Measurements from ENCODE around the gene GOLGA8H. TPM values are rescaled to one million over a fixed set of nuclear protein-coding genes. Genes with fewer than 3 reads are reported as not detected.
"Not testable (repeated sequence)": the region's sequence is repeated elsewhere in the genome, so short reads cannot be mapped to it uniquely, and the experiment has no call there.

The GOLGA8H gene
- total RNA-seq, 1 donor from 2014 or later: 0.89 TPM

DNA sequence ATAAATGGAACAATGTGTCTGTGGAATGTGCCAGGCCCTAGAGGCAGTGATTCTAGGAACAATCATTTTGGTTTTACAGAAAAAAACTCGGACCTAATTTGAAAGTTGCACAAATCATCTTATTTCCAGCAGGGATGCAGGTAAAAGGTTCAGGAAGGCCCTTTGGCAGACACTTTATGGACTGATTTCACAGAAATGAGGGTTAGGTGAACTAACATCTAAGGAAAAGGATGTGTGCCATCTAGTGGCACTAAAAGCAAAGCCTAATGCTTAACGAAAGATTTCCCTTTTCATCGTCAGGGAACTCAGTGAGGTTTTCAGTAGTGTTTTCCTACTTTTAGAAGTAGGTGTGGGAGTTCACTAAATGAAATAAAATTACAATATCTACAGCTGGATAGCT is 17.5 kb downstream of the GOLGA8H start:
- H3K27ac Mint-ChIP-seq (ENCODE audit: unreplicated experiment); DNase-seq (ENCODE audit: extremely low spot score, unreplicated experiment); H3K9me3 Mint-ChIP-seq (ENCODE audit: unreplicated experiment); H3K4me1 Mint-ChIP-seq (ENCODE audit: unreplicated experiment); H3K36me3 Mint-ChIP-seq (ENCODE audit: unreplicated experiment); H3K4me3 Mint-ChIP-seq (ENCODE audit: unreplicated experiment); H3K27me3 Mint-ChIP-seq (ENCODE audit: unreplicated experiment): not testable (repeated sequence)
- TF ChIP-seq CTCF (IDR thresholded peaks at IDR 0.05): peak; percentile 51

DNA sequence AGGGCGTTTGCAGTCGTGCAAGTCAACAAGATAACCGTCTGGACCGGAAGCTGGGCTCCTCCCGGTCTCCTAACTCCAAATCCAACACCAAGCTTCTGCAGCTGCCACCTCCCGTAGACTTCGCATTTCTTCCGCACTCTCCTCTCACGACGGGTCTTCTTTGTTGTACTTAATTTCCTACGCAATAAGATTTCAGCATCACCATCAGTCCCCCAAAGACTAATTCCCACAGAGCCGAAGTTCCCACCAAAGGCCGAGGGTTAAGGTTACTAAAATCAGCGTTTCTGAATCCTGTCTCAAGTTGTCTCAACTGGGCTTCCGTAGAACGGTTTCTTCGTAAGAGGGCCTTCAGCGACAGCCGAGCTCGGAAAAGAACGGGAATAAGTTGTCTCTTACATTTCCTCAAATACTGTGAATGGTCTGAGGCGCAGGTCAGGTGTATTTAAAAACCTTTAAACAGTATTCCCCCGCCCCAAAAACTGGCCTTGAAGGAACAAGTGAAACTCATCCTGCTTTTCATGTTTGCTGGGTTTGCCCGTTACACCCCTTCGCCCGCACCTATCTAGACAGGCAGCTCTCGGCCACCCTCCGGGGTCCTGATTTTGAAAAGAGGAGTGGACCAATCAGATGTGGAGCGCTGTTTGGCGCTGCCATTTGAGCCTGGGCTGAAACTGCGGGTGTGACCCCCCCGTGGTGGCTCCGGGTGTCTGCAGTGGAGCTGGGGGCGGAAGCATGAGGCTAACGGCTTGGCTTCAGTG is 21.8 kb downstream of the GOLGA8H start, which contains the start of gene ARHGAP11B:
Gene ARHGAP11B (plus strand): TSS at position 693 of the 758 bp plus-strand sequence.
- H3K36me3 Mint-ChIP-seq (ENCODE audit: unreplicated experiment); H3K27me3 Mint-ChIP-seq (ENCODE audit: unreplicated experiment); H3K9me3 Mint-ChIP-seq (ENCODE audit: unreplicated experiment): not testable (repeated sequence)
- peak; percentile 97 for DNase-seq (ENCODE audit: extremely low spot score, unreplicated experiment)
- Mint-ChIP-seq H3K27ac (ENCODE audit: unreplicated experiment) (peak within 1 kb of the TSS; percentile 99), H3K4me1 (ENCODE audit: unreplicated experiment) (peaks cover 25% of the 10 kb centered on the region), H3K4me3 (ENCODE audit: unreplicated experiment) (peak within 1 kb of the TSS; percentile 99)

- peaks cover 27% of the 10 kb centered on the region for H3K4me1 Mint-ChIP-seq (ENCODE audit: unreplicated experiment)
- H3K27ac Mint-ChIP-seq (ENCODE audit: unreplicated experiment): peak overlapping the region; percentile 99
- not testable (repeated sequence) for DNase-seq (ENCODE audit: extremely low spot score, unreplicated experiment); H3K27me3 Mint-ChIP-seq (ENCODE audit: unreplicated experiment); H3K36me3 Mint-ChIP-seq (ENCODE audit: unreplicated experiment); H3K9me3 Mint-ChIP-seq (ENCODE audit: unreplicated experiment)
- H3K4me3 Mint-ChIP-seq (ENCODE audit: unreplicated experiment): peak overlapping the region; percentile 99
These were observed 22.4 kb downstream of the GOLGA8H start for GRCh38 chr15:30626194-30626565.

DNA sequence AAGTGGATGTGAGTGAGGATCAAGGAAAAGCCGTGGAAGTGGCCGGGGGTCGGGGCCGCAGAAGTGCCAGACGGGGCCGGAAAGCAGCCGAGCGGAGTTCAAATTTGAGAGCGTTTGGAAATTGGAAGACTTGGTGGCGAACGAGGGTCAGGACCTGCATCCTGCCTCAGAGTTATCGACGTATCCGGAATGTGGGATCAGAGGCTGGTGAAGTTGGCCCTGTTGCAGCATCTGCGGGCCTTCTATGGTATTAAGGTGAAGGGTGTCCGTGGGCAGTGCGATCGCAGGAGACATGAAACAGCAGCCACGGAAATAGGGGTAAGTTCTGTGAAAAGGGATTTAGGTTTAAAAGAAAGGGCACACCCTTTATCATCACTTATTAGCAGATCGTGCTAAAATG is 22.8 kb downstream of the GOLGA8H start:
- not testable (repeated sequence) for H3K27me3 Mint-ChIP-seq (ENCODE audit: unreplicated experiment); H3K9me3 Mint-ChIP-seq (ENCODE audit: unreplicated experiment); DNase-seq (ENCODE audit: extremely low spot score, unreplicated experiment); H3K36me3 Mint-ChIP-seq (ENCODE audit: unreplicated experiment)
- Mint-ChIP-seq H3K4me1 (ENCODE audit: unreplicated experiment) (peaks cover 25% of the 10 kb centered on the region), H3K4me3 (ENCODE audit: unreplicated experiment) (peak overlapping the region; percentile 99), H3K27ac (ENCODE audit: unreplicated experiment) (peak overlapping the region; percentile 99)

- Mint-ChIP-seq H3K27me3 (ENCODE audit: unreplicated experiment) (no peaks in the 10 kb centered on the region), H3K27ac (ENCODE audit: unreplicated experiment) (peak overlapping the region; percentile 29), H3K9me3 (ENCODE audit: unreplicated experiment) (no peaks in the 10 kb centered on the region), H3K4me3 (ENCODE audit: unreplicated experiment) (no peak overlapping the region), H3K4me1 (ENCODE audit: unreplicated experiment) (peaks cover 4% of the 10 kb centered on the region), H3K36me3 (ENCODE audit: unreplicated experiment) (peaks cover 4% of the 10 kb centered on the region)
- DNase-seq (ENCODE audit: extremely low spot score, unreplicated experiment): no peak
- no peak for TF ChIP-seq CTCF (IDR thresholded peaks at IDR 0.05)
These were observed 46.4 kb downstream of the GOLGA8H start for GRCh38 chr15:30650012-30650929.

DNA sequence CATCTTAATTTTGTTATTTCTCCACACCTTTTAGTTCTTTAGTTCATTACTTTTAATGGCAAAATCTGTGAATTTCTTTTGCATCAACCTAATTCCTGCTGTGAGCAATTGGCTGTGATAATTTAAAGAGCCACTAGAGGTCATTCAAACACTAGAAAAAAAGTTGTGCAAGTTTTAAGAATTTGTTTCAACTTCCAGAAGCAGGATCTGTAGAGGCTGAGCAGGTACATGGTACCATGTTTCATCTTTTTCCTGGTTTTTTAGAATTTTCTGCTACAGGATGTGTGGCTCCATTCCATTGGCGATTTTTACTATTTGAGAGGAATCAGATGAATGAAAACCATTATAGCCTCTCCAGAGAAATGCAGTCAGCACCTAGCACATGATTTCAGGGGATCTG is 57.3 kb downstream of the GOLGA8H start:
- not testable (repeated sequence) for H3K27me3 Mint-ChIP-seq (ENCODE audit: unreplicated experiment); H3K27ac Mint-ChIP-seq (ENCODE audit: unreplicated experiment); H3K4me3 Mint-ChIP-seq (ENCODE audit: unreplicated experiment); H3K36me3 Mint-ChIP-seq (ENCODE audit: unreplicated experiment); H3K4me1 Mint-ChIP-seq (ENCODE audit: unreplicated experiment); DNase-seq (ENCODE audit: extremely low spot score, unreplicated experiment); H3K9me3 Mint-ChIP-seq (ENCODE audit: unreplicated experiment)
- peak; percentile 66 for TF ChIP-seq CTCF (IDR thresholded peaks at IDR 0.05)

Other genes with a start within 250 kb of the GOLGA8H start
- gene CHRFAM7A, start 210.5 kb upstream of the GOLGA8H start, total RNA-seq: 1.7 and 3.4 TPM in 2 replicates
- gene GOLGA8R, start 189.8 kb upstream of the GOLGA8H start, total RNA-seq: 4.9 and 5.4 TPM in 2 replicates
- gene GOLGA8Q, start 52.0 kb upstream of the GOLGA8H start, total RNA-seq: 1.3 and 1.6 TPM in 2 replicates